RWPE2 (cell line): ENCODE data around the gene SLC41A3.

ENCODE experiments used
- ATAC-seq: fragments of 200-7000 bp; cut with Tn5 transposase; 3 replicates; pipeline ENCODE4 v1.9.1; 2021; ENCODE audit warnings: low read depth
- DNase-seq: peaks from one replicate; pipeline ENCODE4 v3.0.0-alpha.2; 2020; ENCODE audit warnings: low spot score
- H3K27ac ChIP-seq: fragments of 450-650 bp; 2 replicates; pipeline ENCODE4 v1.5.1; 2017; ENCODE audit warnings: mild to moderate bottlenecking; ENCODE audit not compliant: poor library complexity, severe bottlenecking
- H3K27me3 ChIP-seq: fragments of 250-450 bp; sonication (Bioruptor Pico); 2 replicates; pipeline ENCODE4 v1.5.1; 2021; ENCODE audit warnings: mild to moderate bottlenecking, moderate library complexity; ENCODE audit not compliant: insufficient read depth, poor library complexity, severe bottlenecking
- H3K36me3 ChIP-seq: fragments of 250-450 bp; sonication (Bioruptor Pico); 2 replicates; pipeline ENCODE4 v1.5.1; 2020; ENCODE audit warnings: low read depth, mild to moderate bottlenecking, moderate library complexity
- H3K4me1 ChIP-seq: fragments of 250-450 bp; sonication (Bioruptor Pico); 2 replicates; pipeline ENCODE4 v1.5.1; 2021; ENCODE audit warnings: mild to moderate bottlenecking, moderate library complexity; ENCODE audit not compliant: insufficient read depth, poor library complexity, severe bottlenecking
- H3K4me3 ChIP-seq: fragments of 250-450 bp; sonication (Bioruptor Pico); 2 replicates; pipeline ENCODE4 v1.5.1; 2021; ENCODE audit warnings: mild to moderate bottlenecking, moderate library complexity; ENCODE audit not compliant: severe bottlenecking
- H3K9me3 ChIP-seq: fragments of 250-450 bp; sonication (Bioruptor Pico); 2 replicates; pipeline ENCODE4 v1.5.1; 2021; ENCODE audit warnings: mild to moderate bottlenecking, moderate library complexity; ENCODE audit not compliant: severe bottlenecking
- TF ChIP-seq, protein P1 (sequence below): fragments of 450-650 bp; IDR thresholded peaks from one replicate; pipeline ENCODE4 v1.5.1; 2017; ENCODE audit warnings: mild to moderate bottlenecking, moderate library complexity; ENCODE audit not compliant: poor library complexity, severe bottlenecking

Gene SLC41A3

DNA sequence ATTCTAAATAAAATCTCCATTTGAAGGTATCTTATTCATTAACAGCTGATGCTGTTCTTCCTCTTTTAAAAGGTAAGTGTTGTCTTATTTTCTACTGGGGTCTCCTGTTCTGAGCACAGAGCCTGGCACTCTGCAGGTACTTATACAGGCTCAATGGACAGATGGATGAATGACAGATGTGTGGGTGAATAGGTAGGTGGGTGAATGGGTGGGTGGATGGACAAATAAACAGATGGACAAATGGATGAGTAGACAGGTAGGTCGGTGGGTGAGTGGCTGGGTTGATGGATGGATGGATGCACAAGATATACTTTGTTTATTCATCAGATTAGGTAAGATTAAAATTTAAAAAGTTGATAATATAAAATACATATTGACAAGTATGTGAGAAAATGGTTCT lies 53.5 kb downstream of the SLC41A3 start:
- DNase-seq, result no peak
- TF ChIP-seq, protein P1, sequence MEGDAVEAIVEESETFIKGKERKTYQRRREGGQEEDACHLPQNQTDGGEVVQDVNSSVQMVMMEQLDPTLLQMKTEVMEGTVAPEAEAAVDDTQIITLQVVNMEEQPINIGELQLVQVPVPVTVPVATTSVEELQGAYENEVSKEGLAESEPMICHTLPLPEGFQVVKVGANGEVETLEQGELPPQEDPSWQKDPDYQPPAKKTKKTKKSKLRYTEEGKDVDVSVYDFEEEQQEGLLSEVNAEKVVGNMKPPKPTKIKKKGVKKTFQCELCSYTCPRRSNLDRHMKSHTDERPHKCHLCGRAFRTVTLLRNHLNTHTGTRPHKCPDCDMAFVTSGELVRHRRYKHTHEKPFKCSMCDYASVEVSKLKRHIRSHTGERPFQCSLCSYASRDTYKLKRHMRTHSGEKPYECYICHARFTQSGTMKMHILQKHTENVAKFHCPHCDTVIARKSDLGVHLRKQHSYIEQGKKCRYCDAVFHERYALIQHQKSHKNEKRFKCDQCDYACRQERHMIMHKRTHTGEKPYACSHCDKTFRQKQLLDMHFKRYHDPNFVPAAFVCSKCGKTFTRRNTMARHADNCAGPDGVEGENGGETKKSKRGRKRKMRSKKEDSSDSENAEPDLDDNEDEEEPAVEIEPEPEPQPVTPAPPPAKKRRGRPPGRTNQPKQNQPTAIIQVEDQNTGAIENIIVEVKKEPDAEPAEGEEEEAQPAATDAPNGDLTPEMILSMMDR, result no peak
- no peaks in the 10 kb centered on the region; the same call in 1 of the 2 replicates for H3K36me3 ChIP-seq
- H3K27ac ChIP-seq, result no peak overlapping the region
- no peaks in the 10 kb centered on the region for H3K4me1 ChIP-seq
- no peaks in the 10 kb centered on the region for H3K27me3 ChIP-seq
- no peak overlapping the region for H3K4me3 ChIP-seq
- H3K9me3 ChIP-seq, result peaks cover 8% of the 10 kb centered on the region
- no peak for ATAC-seq

DNA sequence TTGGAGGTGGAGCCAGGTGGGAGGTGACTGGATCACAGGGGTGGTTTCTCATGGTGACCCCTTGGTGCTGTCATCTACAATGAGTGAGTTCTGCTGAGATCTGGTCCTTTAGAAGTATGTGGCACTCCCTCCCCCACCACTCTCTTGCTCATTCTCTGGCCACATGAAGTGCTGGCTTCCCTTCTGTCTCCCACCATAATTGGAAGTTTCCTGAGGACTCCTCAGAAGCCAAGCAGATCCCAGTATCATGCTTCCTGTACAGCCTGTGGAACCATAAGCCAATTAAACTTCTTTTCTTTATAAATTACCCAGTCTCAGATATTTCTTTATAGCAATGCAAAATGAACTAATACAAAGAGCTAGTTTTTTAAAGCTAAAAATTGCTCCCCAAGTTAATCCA lies 54.7 kb downstream of the SLC41A3 start:
- TF ChIP-seq, protein P1, result no peak
- no peaks in the 10 kb centered on the region for H3K4me1 ChIP-seq
- no peaks in the 10 kb centered on the region for H3K27me3 ChIP-seq
- no peak overlapping the region for H3K27ac ChIP-seq
- H3K36me3 ChIP-seq, result no peaks in the 10 kb centered on the region; the same call in 1 of the 2 replicates
- no peak overlapping the region for H3K4me3 ChIP-seq
- DNase-seq (no peak), ATAC-seq (no peak)
- H3K9me3 ChIP-seq, result peaks cover 8% of the 10 kb centered on the region

DNA sequence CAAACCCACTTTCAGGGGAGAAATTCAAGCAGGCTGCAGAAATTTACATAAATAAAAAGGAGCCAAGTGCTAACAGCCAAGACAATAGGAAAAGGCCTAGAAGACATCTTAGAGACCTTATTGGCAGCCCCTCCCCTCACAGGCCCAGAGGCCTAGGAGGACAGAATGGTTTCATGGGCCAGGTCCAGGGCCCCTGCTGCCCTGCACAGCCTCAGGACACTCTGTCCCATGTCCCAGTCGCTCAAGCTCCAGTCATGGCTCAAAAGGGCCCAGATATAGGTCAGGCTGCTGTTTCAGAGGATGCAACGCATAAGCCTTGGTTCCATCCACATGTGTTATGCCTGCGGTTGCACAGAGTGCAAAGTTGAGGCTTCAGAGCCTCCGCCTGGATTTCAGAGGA lies 55.8 kb downstream of the SLC41A3 start:
- H3K27ac ChIP-seq, result no peak overlapping the region
- DNase-seq (peak; percentile 5), ATAC-seq (no peak)
- no peaks in the 10 kb centered on the region for H3K27me3 ChIP-seq
- H3K9me3 ChIP-seq, result peaks cover 8% of the 10 kb centered on the region
- no peaks in the 10 kb centered on the region; the same call in 1 of the 2 replicates for H3K36me3 ChIP-seq
- no peak overlapping the region for H3K4me3 ChIP-seq
- H3K4me1 ChIP-seq, result no peaks in the 10 kb centered on the region
- TF ChIP-seq, protein P1, result no peak

DNA sequence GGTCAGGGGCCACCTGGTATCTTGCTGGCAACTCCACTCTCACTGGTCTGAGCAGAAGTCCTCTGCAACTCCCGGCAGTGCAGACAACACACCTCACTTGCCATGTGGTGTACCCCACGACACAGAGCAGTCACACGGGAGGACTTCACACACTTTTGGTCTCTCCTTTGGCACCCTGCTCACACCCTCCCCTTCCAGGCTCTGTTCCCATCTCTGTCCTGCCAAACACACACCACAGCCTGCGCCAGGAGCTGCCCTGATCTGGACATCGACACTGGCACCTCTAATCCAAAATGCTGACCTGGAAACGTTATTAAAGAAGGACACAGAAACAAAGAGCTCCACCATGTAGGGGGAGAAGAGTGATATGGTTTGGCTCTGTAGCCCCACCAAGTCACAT lies 57.2 kb downstream of the SLC41A3 start:
- Histone ChIP-seq H3K9me3 (peaks cover 8% of the 10 kb centered on the region), H3K27me3 (no peaks in the 10 kb centered on the region), H3K36me3 (no peaks in the 10 kb centered on the region; the same call in 1 of the 2 replicates), H3K4me3 (no peak overlapping the region), H3K4me1 (no peaks in the 10 kb centered on the region), H3K27ac (no peak overlapping the region)
- ATAC-seq, result no peak
- peak; percentile 13 for DNase-seq
- TF ChIP-seq, protein P1, result no peak

DNA sequence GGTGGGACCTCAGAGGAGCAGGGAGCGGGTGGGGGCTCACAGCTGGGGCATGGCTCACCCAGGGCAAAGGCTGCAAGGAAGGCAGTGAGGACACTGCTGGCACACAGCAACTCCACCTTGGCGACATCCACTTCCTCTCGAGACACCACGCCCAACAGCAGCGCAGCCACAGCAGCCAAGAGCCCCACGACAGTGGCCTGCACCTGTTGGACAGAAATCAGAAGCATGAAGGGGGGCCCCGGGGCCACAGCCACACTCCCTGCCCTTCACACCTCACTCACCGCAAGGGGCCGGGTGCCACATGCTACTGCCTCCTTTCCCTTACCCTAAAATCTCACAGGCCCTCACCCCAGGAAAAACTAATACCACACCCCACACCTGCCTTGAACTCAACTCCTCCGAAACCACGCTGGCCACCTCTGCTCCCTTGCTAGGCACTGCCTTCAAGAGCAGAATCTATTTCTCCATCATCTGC lies 57.6 kb downstream of the SLC41A3 start:
- H3K9me3 ChIP-seq, result peaks cover 8% of the 10 kb centered on the region
- TF ChIP-seq, protein P1, result no peak
- no peaks in the 10 kb centered on the region for H3K27me3 ChIP-seq
- no peak overlapping the region for H3K4me3 ChIP-seq
- H3K4me1 ChIP-seq, result no peaks in the 10 kb centered on the region
- H3K36me3 ChIP-seq, result no peaks in the 10 kb centered on the region; the same call in 1 of the 2 replicates
- ATAC-seq (no peak), DNase-seq (no peak)
- no peak overlapping the region for H3K27ac ChIP-seq
